Mucosa of gallbladder (tissue), 1 donor: ENCODE results near the gene DLEC1. TPM values are rescaled to one million over a fixed set of nuclear protein-coding genes. Genes with fewer than 3 reads are reported as not detected.

Experiments
- DNase-seq: peaks from one replicate; pipeline ENCODE4 v3.0.0-alpha.2; 2020; ENCODE audit warnings: low spot score
- total RNA-seq: library from RNA; stranded (reverse); gene quantifications from one replicate; pipeline ENCODE4 v1.2.1, GENCODE V29; 2021
- donor health status: DM: no; HTN: no; CAD: no.

Gene DLEC1
- total RNA-seq, 1 donor from 2014 or later: 4.7 TPM

DNA sequence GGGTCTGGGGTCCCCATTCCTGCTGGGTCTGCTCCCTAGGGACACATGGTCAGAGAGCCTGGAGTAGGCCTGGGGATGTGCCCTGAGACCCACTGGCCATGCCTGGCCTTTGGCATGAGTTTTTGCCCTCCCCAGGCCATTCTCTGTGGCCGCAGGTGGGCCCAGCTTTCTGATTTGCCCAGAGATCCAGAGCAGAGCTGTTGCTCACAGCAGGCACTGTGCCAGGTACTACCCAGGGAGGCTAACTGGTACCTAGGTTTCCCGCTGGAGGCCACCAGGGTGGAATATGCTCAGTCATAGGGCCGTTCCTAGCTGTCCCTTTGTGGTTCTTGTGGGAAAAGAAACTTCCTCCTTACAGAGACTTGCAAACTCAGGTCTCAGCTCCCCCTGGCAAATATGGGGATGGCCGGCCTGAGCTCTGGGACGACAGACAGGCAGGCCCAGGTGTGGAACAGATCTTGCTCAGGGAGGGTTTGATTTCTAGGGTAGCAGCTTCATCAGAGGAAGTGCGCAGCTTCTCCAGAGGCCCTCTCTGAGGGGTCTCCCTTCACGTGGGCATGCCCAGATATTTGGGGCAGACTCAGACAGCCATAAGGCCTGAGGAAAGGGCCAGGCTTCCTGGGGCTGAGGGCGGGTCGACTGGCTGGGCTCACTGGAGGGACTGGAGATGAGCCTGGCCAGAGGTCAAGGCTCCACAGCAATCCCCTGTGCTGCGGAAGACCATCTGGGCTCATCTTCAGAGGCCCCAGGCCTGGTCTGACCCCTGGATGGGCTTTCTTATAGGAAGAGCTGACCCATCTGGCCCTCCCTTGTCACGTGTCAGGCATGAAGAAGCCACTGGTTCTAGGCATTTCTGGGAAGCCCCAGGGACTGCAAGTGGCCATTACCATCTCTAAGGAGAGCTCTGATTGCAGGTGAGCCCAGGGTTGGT, 69.9 kb downstream of the DLEC1 start:
- DNase-seq: no peak

DNA sequence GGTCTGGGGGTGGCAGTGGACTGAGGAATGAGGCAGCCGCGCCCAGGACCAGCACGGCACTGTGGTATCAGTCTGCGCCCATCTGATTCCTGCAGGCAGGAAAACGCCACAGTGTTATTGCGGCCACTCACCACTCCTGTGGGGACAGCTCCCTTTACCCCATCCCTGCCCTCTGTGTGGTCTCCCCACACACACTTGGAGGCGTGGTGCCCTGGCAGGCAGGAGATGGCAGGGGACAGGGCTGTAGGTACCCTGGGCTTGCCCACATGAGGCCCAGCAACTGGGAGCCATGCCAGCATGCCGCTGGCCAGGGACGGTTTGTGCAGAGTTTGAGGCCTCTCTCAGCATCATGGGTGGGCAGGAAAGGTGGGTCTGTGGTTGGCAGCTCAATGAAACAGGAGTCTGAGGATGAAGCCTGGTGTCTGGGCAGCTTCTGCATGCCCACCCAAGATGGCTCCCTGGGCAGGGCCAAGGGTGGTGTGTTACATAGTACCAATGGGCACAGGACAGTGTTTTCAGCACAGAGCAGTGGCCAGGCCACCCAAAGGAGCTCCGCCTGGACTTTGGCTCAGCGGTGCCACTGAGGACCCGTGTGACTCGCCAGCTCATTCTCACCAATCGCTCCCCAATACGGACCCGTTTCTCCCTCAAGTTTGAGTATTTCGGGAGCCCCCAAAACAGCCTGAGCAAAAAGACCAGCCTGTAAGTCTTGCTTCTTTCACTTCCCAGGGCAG, 70.7 kb downstream of the DLEC1 start:
- DNase-seq: no peak

DNA sequence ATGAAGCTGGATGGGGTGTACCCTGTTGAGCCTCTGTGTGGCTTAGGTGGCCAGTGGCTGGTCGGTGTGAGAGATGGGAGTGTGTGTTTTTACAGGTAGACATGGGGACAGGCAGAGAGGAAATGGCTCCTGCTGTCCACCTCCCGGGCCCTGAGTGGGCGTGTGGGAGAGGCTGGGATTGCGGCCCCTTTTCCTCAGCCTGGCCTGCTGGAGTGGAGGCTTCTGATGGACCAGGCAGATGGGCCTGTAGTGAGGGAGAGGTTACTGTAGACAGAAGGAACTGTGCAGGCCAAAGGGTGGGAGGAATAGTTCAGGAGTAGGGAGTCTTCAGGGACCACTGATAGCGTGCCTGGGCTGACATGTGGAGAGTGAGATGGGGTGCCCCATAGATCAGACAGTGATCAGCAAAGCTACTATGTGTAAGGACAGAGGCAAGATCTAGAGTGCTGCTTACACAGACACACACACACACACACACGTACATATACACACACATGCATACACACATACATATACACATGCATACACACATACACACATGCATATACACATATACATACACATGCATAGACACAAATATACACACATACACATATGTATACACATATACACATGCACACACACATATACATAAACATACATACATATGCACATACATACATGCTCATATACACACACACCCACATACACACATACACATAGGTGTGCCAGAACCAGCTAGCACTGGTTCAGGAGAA, 71.5 kb downstream of the DLEC1 start:
- DNase-seq: no peak

DNA sequence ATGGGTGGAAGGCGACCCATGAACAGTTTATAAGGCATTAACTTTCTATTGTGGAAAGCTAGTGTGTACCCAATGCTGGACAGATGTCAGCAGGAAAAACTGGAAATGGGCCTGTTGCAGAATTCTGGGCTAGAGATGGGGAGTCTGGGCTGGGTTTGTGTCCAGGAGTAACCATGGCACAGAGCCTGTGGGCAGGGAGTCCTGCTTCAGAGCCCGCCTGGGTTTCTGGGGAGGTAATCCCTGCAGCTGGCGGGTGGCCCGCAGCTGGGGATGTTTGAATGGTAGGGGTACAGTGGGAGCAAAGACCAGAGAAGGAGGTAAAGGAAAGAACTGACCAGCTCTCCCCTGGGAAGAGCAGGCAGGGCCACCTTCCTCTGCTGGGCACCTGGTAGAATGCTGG, 72.2 kb downstream of the DLEC1 start:
- DNase-seq: no peak

DNA sequence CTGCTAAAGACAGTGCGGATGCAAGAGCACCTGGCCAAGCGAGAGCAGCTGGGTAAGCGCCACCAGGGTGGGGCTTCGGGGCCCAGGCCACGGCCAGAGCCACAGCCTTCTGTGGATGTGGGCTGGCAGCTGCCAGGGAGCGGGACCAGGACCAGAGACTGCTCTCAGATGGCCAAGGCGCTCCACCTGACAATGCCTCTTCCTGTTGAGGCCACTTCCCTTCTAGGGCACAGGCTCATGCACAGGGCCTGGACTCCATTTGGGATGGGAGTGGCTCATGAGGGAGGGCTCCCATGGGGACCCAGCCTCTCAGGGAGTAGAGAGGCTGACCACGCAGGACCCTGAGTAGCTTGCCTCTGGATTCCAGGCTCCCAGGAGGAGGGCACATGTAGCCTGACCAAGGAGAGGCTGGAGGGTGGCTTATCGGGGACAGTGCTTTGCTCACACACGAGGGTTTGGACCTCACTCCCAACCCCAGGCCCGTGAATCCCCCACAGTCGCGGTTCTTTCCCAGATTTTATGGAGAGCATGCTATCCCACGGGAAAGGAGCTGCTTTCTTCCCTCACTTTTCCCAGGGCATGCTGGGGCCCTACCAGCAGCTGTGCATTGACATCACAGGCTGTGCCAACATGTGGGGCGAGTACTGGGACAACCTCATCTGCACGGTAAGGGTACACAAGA, 72.8 kb downstream of the DLEC1 start:
- DNase-seq: no peak

DNA sequence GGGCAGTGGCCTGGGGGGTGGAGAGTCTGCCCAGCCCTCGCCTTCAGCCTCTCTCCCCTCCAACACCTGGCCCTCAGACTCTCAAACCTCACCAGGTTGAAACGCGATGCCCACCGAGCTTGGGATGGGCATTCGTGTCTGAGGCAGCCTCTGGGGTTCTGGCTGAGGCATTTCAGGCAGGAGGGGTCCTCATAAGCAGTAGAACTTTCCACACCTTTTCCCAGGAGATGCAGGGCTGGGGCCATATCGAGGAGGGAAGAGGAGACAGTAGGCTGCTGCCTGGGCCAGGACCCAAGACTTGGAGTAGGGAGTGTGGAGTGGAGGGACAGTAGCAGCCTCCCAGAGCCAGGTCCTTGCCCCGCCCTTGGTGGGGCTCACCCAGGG, 73.4 kb downstream of the DLEC1 start:
- no peak for DNase-seq

DNA sequence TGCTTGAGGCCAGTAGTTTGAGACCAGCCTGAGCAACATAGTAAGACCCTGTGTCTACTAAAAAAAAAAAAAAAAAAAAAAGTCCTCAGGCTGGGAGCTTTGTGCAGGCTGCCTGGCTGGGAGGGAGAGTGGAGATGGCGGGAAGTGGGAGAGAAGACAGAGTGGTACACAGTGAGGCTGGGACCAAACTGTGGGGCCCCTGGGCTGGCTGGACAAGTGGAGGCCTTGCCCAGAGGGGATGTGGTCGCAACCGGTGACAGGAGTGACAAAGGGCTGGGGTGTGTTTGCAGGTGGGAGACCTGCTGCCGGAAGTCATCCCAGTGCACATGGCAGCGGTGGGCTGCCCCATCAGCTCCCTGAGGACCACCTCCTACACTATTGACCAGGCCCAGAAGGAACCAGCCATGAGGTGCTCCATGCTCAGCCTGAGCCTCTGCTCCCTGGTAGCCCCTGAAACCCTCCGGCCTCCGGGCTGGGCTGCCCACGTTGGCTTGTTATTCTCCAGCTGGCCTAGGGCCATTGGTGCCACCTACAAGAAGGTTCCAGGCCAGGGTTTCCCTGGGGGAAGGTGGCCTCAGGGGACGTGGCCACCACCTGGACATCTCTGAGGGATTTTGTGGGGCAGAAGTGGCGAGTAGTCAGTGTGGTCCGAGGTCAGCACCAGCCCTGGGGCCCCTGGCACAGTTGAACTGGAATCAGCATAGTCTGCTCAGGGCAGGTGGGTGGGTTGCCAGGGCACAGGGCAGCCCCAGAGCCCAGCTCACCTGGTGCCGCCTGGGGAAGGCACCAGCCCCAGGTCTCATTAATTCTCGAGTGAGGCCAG, 75.3 kb downstream of the DLEC1 start:
- DNase-seq: no peak

DNA sequence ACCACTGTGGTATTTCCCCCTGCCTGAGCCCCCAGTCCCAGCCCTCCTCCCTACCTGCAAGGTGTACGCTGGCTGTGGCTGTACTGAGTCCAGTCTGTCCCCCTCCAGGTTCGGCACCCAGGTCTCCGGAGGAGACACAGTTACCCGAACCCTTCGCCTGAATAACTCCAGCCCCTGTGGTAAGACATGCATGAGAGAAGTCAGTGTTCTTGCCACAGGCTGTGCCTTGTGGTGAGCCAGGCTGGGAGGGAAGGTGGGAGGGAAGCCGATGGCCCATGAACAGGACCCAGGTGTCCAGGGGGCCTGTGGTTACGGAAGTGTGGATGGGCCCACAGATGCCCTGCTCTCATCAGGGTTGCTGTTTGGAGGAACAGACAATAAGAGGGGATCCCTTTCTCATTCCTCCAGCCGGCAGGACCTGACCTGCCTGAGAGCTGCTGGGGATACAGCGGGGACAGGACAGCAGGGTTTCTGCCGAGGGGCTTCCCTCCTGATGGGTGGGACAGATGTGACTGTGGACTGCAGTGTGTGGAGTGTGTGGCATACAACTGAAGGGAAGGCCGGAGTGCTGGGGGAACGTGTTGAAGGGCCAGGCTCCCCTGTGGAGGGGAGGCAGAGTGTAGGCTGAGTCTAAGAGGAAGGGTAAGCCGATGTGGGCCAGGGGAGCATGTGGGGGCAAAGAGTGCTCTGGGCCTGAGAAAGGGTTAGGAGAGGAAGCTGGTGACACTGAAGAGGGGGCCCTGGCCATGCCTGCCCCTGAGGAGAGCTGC, 76.1 kb downstream of the DLEC1 start:
- no peak for DNase-seq

DNA sequence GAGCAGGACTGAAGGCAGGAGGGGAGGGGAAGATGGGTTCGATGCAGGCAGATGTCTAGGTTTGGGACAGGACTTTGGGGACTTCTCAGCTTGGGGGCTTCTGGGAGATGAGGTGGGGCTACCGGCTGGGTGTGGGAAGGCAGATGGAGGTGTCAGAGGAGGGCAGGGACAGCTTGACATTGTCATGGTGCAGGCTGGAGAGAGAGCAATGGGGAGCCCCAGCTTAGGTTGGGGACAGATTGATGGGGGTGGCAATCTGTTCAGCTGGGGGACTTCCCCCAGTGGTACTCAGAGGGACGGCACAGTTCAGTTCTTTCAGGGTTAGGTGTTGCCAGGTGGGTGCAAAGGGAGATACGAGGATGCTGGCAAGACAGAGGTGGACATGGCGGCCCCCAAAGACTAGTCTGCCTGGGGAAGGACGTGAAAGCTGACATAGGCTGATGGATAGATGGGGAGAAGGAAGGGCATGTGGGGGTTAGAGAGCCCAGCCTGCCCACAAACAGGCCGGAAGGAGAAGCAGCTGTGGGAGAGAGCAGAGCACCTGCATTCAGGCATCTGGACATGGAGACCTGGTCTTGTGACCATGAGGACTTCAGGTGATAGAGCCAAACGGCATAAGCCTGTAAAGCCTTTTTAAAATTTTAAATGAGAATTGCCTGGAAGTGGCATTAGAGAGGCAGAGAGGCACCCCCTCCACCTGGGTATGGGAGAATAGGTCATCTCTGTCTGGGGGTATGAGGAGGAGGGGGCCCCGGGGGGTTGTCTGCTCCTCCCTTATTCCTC, 76.8 kb downstream of the DLEC1 start:
- DNase-seq: no peak

DNA sequence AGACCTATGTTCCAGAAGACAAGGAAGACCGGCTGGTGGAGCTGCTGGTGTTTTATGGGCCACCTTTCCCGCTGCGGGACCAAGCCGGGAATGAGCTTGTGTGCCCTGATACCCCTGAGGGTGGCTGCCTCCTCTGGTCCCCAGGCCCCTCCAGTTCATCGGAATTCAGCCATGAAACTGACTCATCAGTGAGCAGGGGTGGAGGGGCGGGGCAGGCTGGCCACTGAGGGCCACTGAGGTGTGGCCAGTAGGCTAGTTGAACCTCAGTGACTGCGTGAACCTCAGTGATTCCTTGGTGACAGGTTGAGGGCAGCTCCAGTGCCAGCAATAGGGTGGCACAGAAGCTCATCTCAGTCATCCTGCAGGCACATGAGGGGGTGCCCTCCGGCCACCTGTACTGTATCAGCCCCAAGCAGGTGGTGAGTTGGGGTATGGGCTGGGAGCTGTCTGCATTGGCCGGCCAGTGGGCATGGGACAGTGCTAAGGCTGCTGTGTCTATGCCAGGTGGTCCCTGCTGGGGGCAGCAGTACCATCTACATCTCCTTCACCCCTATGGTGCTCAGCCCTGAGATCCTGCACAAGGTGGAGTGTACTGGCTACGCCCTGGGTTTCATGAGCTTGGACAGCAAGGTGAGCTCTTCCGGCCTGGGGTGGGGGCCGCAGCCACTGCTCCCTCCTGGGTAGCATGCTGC, 77.6 kb downstream of the DLEC1 start:
- DNase-seq: no peak

DNA sequence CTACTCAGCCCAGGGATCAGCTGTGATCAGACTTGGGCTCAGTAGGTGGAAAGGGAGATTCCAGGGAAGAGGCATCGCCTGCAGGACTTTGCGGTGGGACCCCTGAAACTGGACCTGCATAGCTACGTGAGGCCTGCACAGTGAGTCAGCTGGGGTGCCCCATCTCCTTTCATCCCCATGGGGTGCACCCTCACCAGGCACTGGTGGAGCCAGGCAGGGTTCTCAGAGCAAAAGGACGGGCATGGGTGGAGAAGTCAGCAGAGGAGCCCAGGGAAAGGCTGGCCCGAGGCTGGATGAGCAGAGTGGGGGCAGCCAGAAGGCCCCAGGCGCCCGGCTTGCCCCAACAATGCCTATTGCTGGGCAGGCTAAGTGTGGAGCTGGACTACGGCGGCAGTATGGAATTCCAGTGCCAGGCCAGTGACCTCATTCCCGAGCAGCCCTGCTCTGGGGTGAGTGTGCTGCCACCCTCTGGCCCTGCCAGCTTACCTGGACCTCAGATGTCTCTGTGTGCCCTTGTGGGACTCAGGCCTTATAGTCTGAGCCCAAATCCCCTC, 78.2 kb downstream of the DLEC1 start:
- DNase-seq: no peak

DNA sequence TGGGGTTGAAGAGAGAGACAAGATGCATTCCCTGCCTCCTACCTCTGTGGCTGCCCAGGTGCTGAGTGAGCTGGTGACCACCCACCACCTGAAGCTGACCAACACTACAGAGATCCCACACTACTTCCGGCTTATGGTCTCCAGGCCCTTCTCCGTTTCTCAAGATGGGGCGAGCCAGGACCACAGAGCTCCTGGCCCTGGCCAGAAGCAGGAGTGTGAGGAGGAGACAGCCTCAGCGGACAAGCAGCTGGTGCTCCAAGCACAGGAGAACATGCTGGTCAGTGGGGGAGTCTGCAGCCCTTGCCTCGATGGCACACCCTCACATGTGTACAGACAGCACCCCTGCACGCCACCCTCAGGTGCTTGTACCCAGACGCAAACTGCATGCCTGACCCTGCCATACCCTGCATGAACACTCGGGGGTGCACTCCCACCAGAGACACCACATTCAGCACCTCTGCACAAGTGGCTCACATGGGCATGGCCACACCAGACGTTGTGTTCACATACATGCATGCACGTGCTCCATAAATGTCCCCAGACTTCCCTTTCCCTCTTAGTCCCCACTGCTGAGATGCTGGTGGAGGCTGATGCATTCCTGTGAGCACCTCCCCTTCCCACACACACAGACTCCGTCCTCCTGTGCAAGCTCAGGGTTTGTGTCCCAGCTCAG, 78.9 kb downstream of the DLEC1 start:
- peak; percentile 66 for DNase-seq

DNA sequence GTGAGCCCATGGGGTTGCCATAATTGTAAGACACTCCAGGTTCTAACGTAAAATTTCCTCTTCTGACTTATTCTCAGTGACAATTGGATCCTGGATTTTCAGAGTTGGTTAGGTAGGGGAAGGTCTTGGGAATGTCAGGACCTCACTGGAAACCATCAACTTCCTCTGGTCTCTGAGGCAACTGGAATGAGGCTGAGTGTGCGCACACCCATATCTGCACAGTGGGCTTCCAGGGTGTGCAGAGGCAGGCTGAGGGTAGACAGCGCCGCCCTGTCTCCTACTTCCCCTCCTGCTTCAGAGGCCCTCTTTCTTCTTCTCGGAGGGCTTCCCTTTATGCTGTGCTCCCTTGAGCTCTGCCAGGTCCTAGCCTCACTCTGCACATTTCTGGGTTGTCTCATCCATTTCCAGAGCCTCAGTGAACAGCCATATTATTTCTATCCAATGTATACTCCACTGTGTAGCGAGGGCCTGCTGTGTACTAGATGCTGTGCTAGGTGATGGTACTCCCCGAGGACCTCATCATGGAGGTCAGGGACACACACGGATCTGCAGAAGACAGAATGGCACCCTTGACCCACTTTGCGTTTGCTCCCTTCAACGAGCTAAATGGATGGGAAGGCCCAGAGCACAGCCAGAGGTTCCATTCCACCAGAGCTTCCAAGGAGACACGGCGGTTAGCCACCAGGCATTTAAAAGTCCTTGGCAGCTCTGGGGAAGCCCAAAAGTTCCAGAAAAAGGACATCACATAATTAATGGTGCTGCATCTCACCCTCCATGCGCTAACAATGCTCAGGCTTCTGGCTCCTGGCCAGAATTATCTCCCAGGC, 79.6 kb downstream of the DLEC1 start:
- no peak for DNase-seq

DNA sequence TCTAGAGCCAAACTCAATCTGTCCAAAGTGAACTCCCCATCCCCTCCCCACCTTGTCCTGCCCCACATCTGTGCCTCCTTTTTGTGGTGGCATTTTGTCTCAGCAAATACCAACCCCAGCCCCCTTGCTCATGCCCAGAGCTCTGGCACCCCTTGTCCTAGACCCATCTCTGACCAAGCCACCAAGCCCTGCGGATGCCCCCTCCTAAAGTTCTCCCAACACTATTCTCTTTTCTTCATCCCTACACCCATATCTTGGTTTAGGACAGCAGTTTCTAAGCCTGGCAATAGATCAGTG, 80.2 kb downstream of the DLEC1 start:
- DNase-seq: no peak

DNA sequence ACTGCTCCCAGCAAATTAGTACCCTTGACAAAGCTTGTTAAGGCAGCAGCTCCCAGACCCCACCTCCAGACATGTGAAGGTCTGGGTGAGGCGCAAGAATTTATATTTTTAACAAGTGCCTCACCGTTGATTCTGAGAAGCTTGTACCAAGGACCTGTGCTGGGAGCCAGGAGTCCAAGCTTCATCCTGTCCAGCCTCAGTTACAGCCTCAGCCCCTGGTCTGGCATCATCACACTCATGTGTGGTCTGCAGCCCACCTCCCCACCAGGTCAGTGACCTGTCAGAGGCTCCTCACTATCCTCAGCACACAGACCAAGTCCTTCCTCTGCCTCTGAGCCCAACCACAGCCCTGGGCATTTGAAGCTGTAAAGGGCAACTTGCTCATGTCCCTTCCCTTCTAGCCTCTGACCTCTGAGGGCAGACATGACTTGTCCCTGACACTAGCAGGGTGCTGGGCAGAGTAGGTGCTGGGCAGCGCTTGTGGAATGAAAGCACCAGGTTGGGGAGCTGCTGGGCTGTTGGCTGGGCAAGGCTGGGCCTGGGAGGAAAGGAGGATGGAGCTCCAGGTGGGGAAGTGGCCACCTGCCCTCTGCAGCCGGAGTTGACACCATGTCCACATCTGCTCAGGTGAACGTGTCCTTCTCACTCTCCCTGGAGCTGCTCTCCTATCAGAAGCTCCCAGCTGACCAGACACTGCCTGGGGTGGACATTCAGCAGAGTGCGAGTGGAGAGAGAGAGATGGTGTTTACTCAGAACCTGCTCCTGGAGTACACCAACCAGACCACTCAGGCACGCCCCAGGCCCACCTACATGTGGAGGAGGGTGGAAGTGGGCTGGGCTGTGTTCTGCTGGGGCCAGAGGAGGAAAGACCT, 81.0 kb downstream of the DLEC1 start:
- DNase-seq: no peak
